GM21723 (cell line): ENCODE data around the gene EZH1.
A peak's percentile ranks its signal among the peaks of the same experiment; 100 is the strongest.
"Not testable (repeated sequence)": the region's sequence is repeated elsewhere in the genome, so short reads cannot be mapped to it uniquely, and the experiment has no call there.

ENCODE experiments used
- ATAC-seq: cut with Tn5 transposase; IDR thresholded peaks from one replicate; pipeline ENCODE4 v1.9.1; 2021; ENCODE audit warnings: mild to moderate bottlenecking, moderate library complexity; ENCODE audit not compliant: unreplicated experiment

EZH1 gene

GRCh38 chr17:42773290-42774035 lies 28.6 kb upstream of the EZH1 start, which contains the start of gene VPS25:
Gene VPS25, plus strand, starts transcription at chr17:42773449. Its CDS starts 27 bp downstream, at chr17:42773476.
- no peak for ATAC-seq

GRCh38 chr17:42772945-42773289 lies 28.1 kb upstream of the EZH1 start:
- no peak for ATAC-seq

- ATAC-seq = not testable (repeated sequence)
Measured at GRCh38 chr17:42769964-42770363, 25.1 kb upstream of the EZH1 start.

GRCh38 chr17:42768006-42768405 lies 23.2 kb upstream of the EZH1 start:
- ATAC-seq = not testable (repeated sequence)

- no peak for ATAC-seq
Measured at GRCh38 chr17:42767512-42767911, 22.7 kb upstream of the EZH1 start.

GRCh38 chr17:42766124-42766523 lies 21.3 kb upstream of the EZH1 start:
- ATAC-seq = no peak

GRCh38 chr17:42761638-42762037 lies 16.8 kb upstream of the EZH1 start:
- no peak for ATAC-seq

- no peak for ATAC-seq
Measured at GRCh38 chr17:42760652-42761581, 16.1 kb upstream of the EZH1 start, which contains the start of gene RAMP2. Gene RAMP2, plus strand, starts transcription at chr17:42761227. Its CDS starts 35 bp downstream, at chr17:42761262.

GRCh38 chr17:42759982-42760651 lies 15.3 kb upstream of the EZH1 start:
- peak; percentile 47 for ATAC-seq

- no peak for ATAC-seq
Measured at GRCh38 chr17:42754782-42755181, 9.9 kb upstream of the EZH1 start.

GRCh38 chr17:42751628-42752027 lies 6.8 kb upstream of the EZH1 start:
- ATAC-seq = no peak

GRCh38 chr17:42750739-42751344 lies 6.0 kb upstream of the EZH1 start:
- no peak for ATAC-seq

GRCh38 chr17:42748908-42749798 lies 4.3 kb upstream of the EZH1 start:
- ATAC-seq = no peak

GRCh38 chr17:42748202-42748907 lies 3.5 kb upstream of the EZH1 start:
- no peak for ATAC-seq

- ATAC-seq = peak; percentile 51
Measured at GRCh38 chr17:42744283-42744805, 496 bp downstream of the EZH1 start.

GRCh38 chr17:42743595-42744282 lies 1.1 kb downstream of the EZH1 start:
- no peak for ATAC-seq

GRCh38 chr17:42742916-42743315 lies 1.9 kb downstream of the EZH1 start:
- not testable (repeated sequence) for ATAC-seq

GRCh38 chr17:42740699-42741098 lies 4.1 kb downstream of the EZH1 start:
- no peak for ATAC-seq
